Aorta (tissue), 5 donors: Measurements from ENCODE around the gene CCSER1. TPM values are rescaled to one million over a fixed set of nuclear protein-coding genes. Genes with fewer than 3 reads are reported as not detected.

Experiments
- ATAC-seq: fragments of 200-7000 bp; cut with Tn5 transposase; one replicate; pipeline ENCODE4 v1.9.1; 2022; ENCODE audit warnings: moderate library complexity; ENCODE audit not compliant: low FRiP score
- DNase-seq, 2 donors: peaks; one replicate each; pipeline ENCODE4 v3.0.0-alpha.2; 2020
- H3K27ac ChIP-seq, 2 donors: one replicate each; pipeline ENCODE4 v1.5.1; 2013; ENCODE audit warnings: low read length in 2 of 2, mild to moderate bottlenecking in 2 of 2, moderate library complexity in 2 of 2, control low read depth in 1 of 2, inconsistent platforms in 1 of 2, low read depth in 1 of 2
- H3K27me3 ChIP-seq, 2 donors: one replicate each; pipeline ENCODE4 v1.6.1; 2013; ENCODE audit warnings: control low read depth in 1 of 2, low read length in 1 of 2, mild to moderate bottlenecking in 1 of 2, moderate library complexity in 1 of 2; ENCODE audit not compliant: insufficient read depth in 2 of 2, control insufficient read depth in 1 of 2
- H3K36me3 ChIP-seq, 2 donors: one replicate each; pipeline ENCODE4 v1.6.1; 2013; ENCODE audit warnings: control low read depth in 1 of 2, low read length in 1 of 2, mild to moderate bottlenecking in 1 of 2; ENCODE audit not compliant: insufficient read depth in 2 of 2, control insufficient read depth in 1 of 2
- H3K4me1 ChIP-seq, 2 donors: one replicate each; pipeline ENCODE4 v1.6.1; 2013; ENCODE audit warnings: low read length in 2 of 2, control low read depth in 1 of 2, mild to moderate bottlenecking in 1 of 2, moderate library complexity in 1 of 2; ENCODE audit not compliant: insufficient read depth in 2 of 2, control insufficient read depth in 1 of 2
- H3K4me3 ChIP-seq, 2 donors: one replicate each; pipeline ENCODE4 v1.5.1; 2013; ENCODE audit warnings: low read length in 2 of 2, control low read depth in 1 of 2, mild to moderate bottlenecking in 1 of 2
- H3K9me3 ChIP-seq: one replicate; pipeline ENCODE4 v1.6.1; 2013; ENCODE audit warnings: mild to moderate bottlenecking, low read length; ENCODE audit not compliant: control insufficient read depth
- WGBS, 2 donors: extraction: QIAGEN DNeasy Blood & Tissue Kit; methylation state at CpG; one replicate each; pipeline ENCODE4 v1.1.7; 2013; 5-methylcytosine and 5-hydroxymethylcytosine counted together
- intact Hi-C, 2 donors: fragments of 100-400 bp; cut with DNase I; formaldehyde crosslinking; loops; one replicate each; pipeline versions ENCODE4 v1.14.2 to v1.15.0; 2022
- polyA plus RNA-seq, 2 donors: library from polyadenylated mRNA; stranded (reverse); fragments of 200-250 nt; gene quantifications; one replicate each; pipeline ENCODE4 v1.2.3, GENCODE V29; 2013
- total RNA-seq, 2 donors: library from RNA; stranded (reverse); fragmentation: NEBNext Ultra II Directional; extraction: Animal tissue kit (Norgen Biotek cat#: 25700); gene quantifications; one replicate each; pipeline ENCODE4 v1.2.1, GENCODE V29; 2021
- donor health status: healthy with polysubstance abuse.
- donor health status: Bipolar disorder and iron deficiency.
- donor health status: DM: no; HTN: no; CAD: no.
- donor health status: DM: no; HTN: no; CAD: no.
- donor health status: DM: yes; HTN: yes; CAD: no.

The CCSER1 gene
- total and polyA plus RNA-seq, 4 donors: 2.0 to 9.5 (median 9.3) TPM; not detected in 1

GRCh38 chr4:90227177-90227576 is 100.0 kb downstream of the CCSER1 start:
- H3K9me3 ChIP-seq: peaks cover 2% of the 10 kb centered on the region
- H3K4me3 ChIP-seq: no peak overlapping the region
- DNase-seq (no peak), ATAC-seq (no peak)
- no peaks in the 10 kb centered on the region for H3K36me3 ChIP-seq
- no peaks in the 10 kb centered on the region for H3K4me1 ChIP-seq
- intact Hi-C loops: no loop called here
- H3K27ac ChIP-seq: no peak overlapping the region
- 96% methylated on average over 3 of the region's 3 CpGs for WGBS, 2 donors
- no peaks in the 10 kb centered on the region for H3K27me3 ChIP-seq

GRCh38 chr4:90234916-90235547 is 107.8 kb downstream of the CCSER1 start:
- ATAC-seq: no peak
- WGBS, 2 donors: 37 to 42% methylated on average over 8 of the region's 8 CpGs

GRCh38 chr4:90237751-90238530 is 110.7 kb downstream of the CCSER1 start:
- DNase-seq: no peak
- Histone ChIP-seq H3K4me1 (no peaks in the 10 kb centered on the region), H3K4me3 (no peak overlapping the region), H3K9me3 (peaks cover 2% of the 10 kb centered on the region), H3K36me3 (no peaks in the 10 kb centered on the region), H3K27ac (no peak overlapping the region), H3K27me3 (no peaks in the 10 kb centered on the region)
- intact Hi-C loops: no loop called here
- WGBS, 2 donors: 72 to 75% methylated on average over 4 of the region's 4 CpGs
- no peak for ATAC-seq

More at GRCh38 chr4:90234916-90235547, 107.8 kb downstream of the CCSER1 start:
- no peak for DNase-seq
- H3K4me1 ChIP-seq: no peaks in the 10 kb centered on the region
- H3K27ac ChIP-seq: no peak overlapping the region
- intact Hi-C loops: no loop called here
- H3K4me3 ChIP-seq: no peak overlapping the region
- peaks cover 2% of the 10 kb centered on the region for H3K9me3 ChIP-seq
- no peaks in the 10 kb centered on the region for H3K36me3 ChIP-seq
- H3K27me3 ChIP-seq: no peaks in the 10 kb centered on the region

GRCh38 chr4:90240333-90240732 is 113.1 kb downstream of the CCSER1 start:
- Histone ChIP-seq H3K4me3 (no peak overlapping the region), H3K27me3 (no peaks in the 10 kb centered on the region), H3K9me3 (peaks cover 2% of the 10 kb centered on the region), H3K36me3 (no peaks in the 10 kb centered on the region), H3K4me1 (no peaks in the 10 kb centered on the region), H3K27ac (no peak overlapping the region)
- WGBS, 2 donors: 42 to 50% methylated on average over 1 of the region's 1 CpG
- intact Hi-C loops: no loop called here
- no peak for DNase-seq
- no peak for ATAC-seq

- peaks cover 2% of the 10 kb centered on the region for H3K9me3 ChIP-seq
- intact Hi-C loops: no loop called here
- H3K27ac ChIP-seq: no peak overlapping the region
- WGBS, 2 donors: 88 to 89% methylated on average over 3 of the region's 3 CpGs
- H3K36me3 ChIP-seq: no peaks in the 10 kb centered on the region
- H3K4me3 ChIP-seq: no peak overlapping the region
- ATAC-seq (no peak), DNase-seq (no peak)
- H3K27me3 ChIP-seq: no peaks in the 10 kb centered on the region
- no peaks in the 10 kb centered on the region for H3K4me1 ChIP-seq
These were observed 113.8 kb downstream of the CCSER1 start for GRCh38 chr4:90241008-90241407.

GRCh38 chr4:90245837-90246236 is 118.6 kb downstream of the CCSER1 start:
- no peak for DNase-seq
- Histone ChIP-seq H3K9me3 (no peaks in the 10 kb centered on the region), H3K36me3 (no peaks in the 10 kb centered on the region), H3K27me3 (no peaks in the 10 kb centered on the region), H3K4me1 (no peaks in the 10 kb centered on the region), H3K27ac (no peak overlapping the region), H3K4me3 (no peak overlapping the region)
- intact Hi-C loops: no loop called here
- no peak for ATAC-seq
- WGBS, 2 donors: 37 to 42% methylated on average over 1 of the region's 1 CpG

- DNase-seq (no peak), ATAC-seq (no peak)
- Histone ChIP-seq H3K27me3 (no peaks in the 10 kb centered on the region), H3K9me3 (no peaks in the 10 kb centered on the region), H3K27ac (no peak overlapping the region), H3K4me3 (no peak overlapping the region), H3K4me1 (no peaks in the 10 kb centered on the region), H3K36me3 (no peaks in the 10 kb centered on the region)
- 54 to 58% methylated on average over 3 of the region's 3 CpGs for WGBS, 2 donors
- intact Hi-C loops: no loop called here
These were observed 119.6 kb downstream of the CCSER1 start for GRCh38 chr4:90246816-90247215.

- no peak overlapping the region for H3K4me3 ChIP-seq
- ATAC-seq (no peak), DNase-seq (no peak)
- no peaks in the 10 kb centered on the region for H3K36me3 ChIP-seq
- WGBS, 2 donors: 78 to 79% methylated on average over 2 of the region's 2 CpGs
- no peaks in the 10 kb centered on the region for H3K9me3 ChIP-seq
- intact Hi-C loops: no loop called here
- no peaks in the 10 kb centered on the region for H3K4me1 ChIP-seq
- H3K27me3 ChIP-seq: no peaks in the 10 kb centered on the region
- H3K27ac ChIP-seq: no peak overlapping the region
These were observed 127.2 kb downstream of the CCSER1 start for GRCh38 chr4:90254357-90254756.

GRCh38 chr4:90274175-90274574 is 147.0 kb downstream of the CCSER1 start:
- H3K36me3 ChIP-seq: no peaks in the 10 kb centered on the region
- H3K4me1 ChIP-seq: no peaks in the 10 kb centered on the region
- H3K4me3 ChIP-seq: no peak overlapping the region
- no peaks in the 10 kb centered on the region for H3K27me3 ChIP-seq
- intact Hi-C loops: no loop called here
- ATAC-seq: no peak
- H3K27ac ChIP-seq: no peak overlapping the region
- DNase-seq: no peak
- WGBS, 2 donors: 23 to 34% methylated on average over 1 of the region's 1 CpG
- H3K9me3 ChIP-seq: no peaks in the 10 kb centered on the region
